SK-N-SH treated with all-trans-retinoic acid at 6 μM for 48 hours (cell line): ENCODE data around the gene PTPRF.

ENCODE experiments used
- ESRRG ChIP-seq: fragments of 250-450 bp; sonication (Bioruptor Pico); IDR thresholded peaks from 2 replicates; pipeline ENCODE4 v1.6.1; 2021; ENCODE audit warnings: mild to moderate bottlenecking
- ZFP30 ChIP-seq: fragments of 450-650 bp; formaldehyde crosslinking; IDR thresholded peaks from 2 replicates; pipeline ENCODE4 v1.5.0; 2022; ENCODE audit warnings: mild to moderate bottlenecking, moderate library complexity

DNA sequence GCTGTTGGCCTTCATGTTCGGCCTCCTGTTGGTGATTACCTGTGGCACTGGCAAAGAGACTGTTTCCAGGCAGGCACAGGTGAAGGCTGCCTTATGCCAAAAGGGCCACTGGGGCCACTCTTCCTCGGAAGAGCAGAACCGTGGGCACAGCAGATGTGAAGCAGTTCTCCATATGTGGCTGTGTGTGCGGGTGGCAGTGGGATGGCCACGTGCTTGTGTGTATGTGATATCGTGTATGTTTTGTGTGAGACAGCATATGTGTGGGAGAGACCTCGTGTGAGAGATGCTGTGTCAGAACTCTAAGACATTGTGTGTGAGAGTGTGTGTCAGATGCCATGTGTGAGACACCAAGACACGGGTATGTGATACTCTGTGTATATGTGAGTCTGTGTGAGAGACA is 65.9 kb downstream of the PTPRF start:
- TF ChIP-seq ESRRG (CRISPR knock-in tag) (no peak), ZFP30 (CRISPR knock-in tag) (no peak)
